K562 (cell line): ENCODE data around the gene FBXL13. TPM values are rescaled to one million over a fixed set of nuclear protein-coding genes. Genes with fewer than 3 reads are reported as not detected.

Source experiments
- CBX5 ChIP-seq: IDR thresholded peaks from 2 replicates; pipeline ENCODE4 v1.6.1; 2014; ENCODE audit warnings: low read depth, borderline replicate concordance
- FOS ChIP-seq: IDR thresholded peaks from 3 replicates; pipeline ENCODE4 v1.6.1; 2011; ENCODE audit not compliant: insufficient read length; ENCODE audit errors: extremely low read depth
- FOXK2 ChIP-seq, 2 experiments: fragments of 450-650 bp; IDR thresholded peaks in 1 of 2; conservative IDR thresholded peaks in 1 of 2; 2 replicates each; pipeline ENCODE4 v1.6.1; 2016; ENCODE audit warnings: low read depth in 2 of 2, mild to moderate bottlenecking in 1 of 2
- HDAC3 ChIP-seq: fragments of 450-650 bp; IDR thresholded peaks from 2 replicates; pipeline ENCODE4 v1.6.1; 2018; ENCODE audit warnings: borderline replicate concordance, mild to moderate bottlenecking, moderate library complexity; ENCODE audit not compliant: partially characterized antibody
- LARP7 ChIP-seq: fragments of 450-650 bp; IDR thresholded peaks from 2 replicates; pipeline ENCODE4 v1.6.1; 2016
- NCOR1 ChIP-seq: fragments of 450-650 bp; IDR thresholded peaks from 2 replicates; pipeline ENCODE4 v1.6.1; 2016; ENCODE audit warnings: mild to moderate bottlenecking, moderate library complexity
- PHB ChIP-seq: fragments of 250-450 bp; sonication (Bioruptor Pico); IDR thresholded peaks from 2 replicates; pipeline ENCODE4 v1.5.0; 2021
- POLR2AphosphoS2 ChIP-seq: IDR thresholded peaks from 2 replicates; pipeline ENCODE4 v1.6.1; 2012; ENCODE audit warnings: low read length, improper control_type of control experiment
- POLR3A ChIP-seq: IDR thresholded peaks from 2 replicates; pipeline ENCODE4 v1.6.1; 2011; ENCODE audit warnings: borderline replicate concordance, mild to moderate bottlenecking, moderate library complexity; ENCODE audit not compliant: insufficient read length, insufficient read depth; ENCODE audit errors: extremely low read depth
- SMARCC2 ChIP-seq: fragments of 450-650 bp; IDR thresholded peaks from 2 replicates; pipeline ENCODE4 v1.6.1; 2017; ENCODE audit warnings: antibody characterized with exemption, moderate library complexity, mild to moderate bottlenecking, low read depth
- STAT5B ChIP-seq: fragments of 250-450 bp; sonication (Bioruptor Pico); IDR thresholded peaks from 2 replicates; pipeline ENCODE4 v1.8.0; 2021; ENCODE audit warnings: mild to moderate bottlenecking, inconsistent platforms
- THAP7 ChIP-seq: fragments of 250-450 bp; sonication (Bioruptor Pico); IDR thresholded peaks from 2 replicates; pipeline ENCODE4 v1.5.0; 2021
- TSHZ1 ChIP-seq: fragments of 250-450 bp; sonication (Bioruptor Pico); IDR thresholded peaks from 2 replicates; pipeline ENCODE4 v1.4.0; 2020; ENCODE audit warnings: mild to moderate bottlenecking, moderate library complexity
- XRCC3 ChIP-seq: fragments of 450-650 bp; IDR thresholded peaks from 2 replicates; pipeline ENCODE4 v1.6.1; 2017; ENCODE audit warnings: mild to moderate bottlenecking, moderate library complexity
- ZNF23 ChIP-seq: fragments of 250-450 bp; sonication (Bioruptor Pico); IDR thresholded peaks from 2 replicates; pipeline ENCODE4 v1.4.0; 2020; ENCODE audit warnings: mild to moderate bottlenecking
- ZNF436 ChIP-seq: fragments of 250-450, 450-650 bp; sonication (Bioruptor Pico); formaldehyde crosslinking; IDR thresholded peaks from 2 replicates; pipeline ENCODE4 v1.7.0; 2020; ENCODE audit warnings: mild to moderate bottlenecking
- ZNF644 ChIP-seq: fragments of 200-800 bp; sonication (Bioruptor generic); IDR thresholded peaks from 2 replicates; pipeline ENCODE4 v1.6.1; 2016; ENCODE audit warnings: low read depth, missing genetic modification characterization, missing compliant biosample characterization
- ZNF75A ChIP-seq: fragments of 450-650 bp; formaldehyde crosslinking; IDR thresholded peaks from 2 replicates; pipeline ENCODE4 v1.4.0; 2020; ENCODE audit warnings: mild to moderate bottlenecking
- polyA plus RNA-seq, 8 experiments: library from polyadenylated mRNA; depleted of rRNA in 4 of 8; stranded (reverse) in 5 of 8; unstranded in 3 of 8; fragments of >200 nt; fragmentation: Nextera tagmentation in 2 of 8; fragmentation: Illumina TruSeq in 1 of 8; extraction: Ambion mirVana in 2 of 8; extraction: Trizol in 1 of 8; gene quantifications; 2 replicates each; pipeline versions ENCODE4 v1.2.1 to v1.2.3, GENCODE V29; 2011 to 2014; ENCODE audit warnings: inconsistent platforms in 1 of 8, missing spikeins in 1 of 8
- total RNA-seq, 7 experiments: library from RNA; depleted of rRNA in 6 of 7; stranded (reverse); fragments of >200 nt in 6 of 7; fragmentation: Illumina TruSeq in 2 of 7; extraction: Trizol in 2 of 7; gene quantifications; 2 replicates each; pipeline versions ENCODE4 v1.2.1 to v1.2.3, GENCODE V29; 2011 to 2021; ENCODE audit warnings: low replicate concordance in 1 of 7

FBXL13 gene
- total and polyA plus RNA-seq, 9 of the 15 experiments (the other 6 are each of a cell fraction or from before 2014, with no cell fraction given) = 16.3 to 55.0 (median 25.4) TPM

DNA sequence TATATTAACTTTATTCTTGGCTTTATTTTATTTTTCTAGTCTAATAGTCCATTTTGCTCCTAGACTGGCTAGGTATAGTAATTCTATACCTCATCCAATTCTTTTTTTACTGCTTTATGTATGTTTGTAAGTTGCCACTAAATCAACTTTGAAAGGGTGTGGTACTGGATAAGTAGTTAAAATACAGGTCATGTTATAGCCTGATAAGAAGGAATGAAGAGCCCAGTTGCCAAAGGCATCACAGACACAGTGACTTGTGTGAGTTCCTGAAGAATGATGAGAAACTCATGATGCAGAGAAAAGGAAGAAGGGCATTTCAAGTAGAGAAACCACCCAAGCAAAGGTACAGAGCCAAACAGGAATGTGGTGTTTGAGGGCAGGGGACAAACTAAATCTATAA lies 47.0 kb upstream of the FBXL13 start (continued):
- no peak for TF ChIP-seq TSHZ1 (CRISPR knock-in tag)
- TF ChIP-seq STAT5B (CRISPR knock-in tag) = no peak
- no peak for TF ChIP-seq CBX5
- TF ChIP-seq XRCC3 = no peak
- no peak for TF ChIP-seq LARP7
- TF ChIP-seq THAP7 (CRISPR knock-in tag) = no peak
- no peak for TF ChIP-seq ZNF23 (CRISPR knock-in tag)
- no peak for TF ChIP-seq POLR2AphosphoS2
- no peak for TF ChIP-seq ZNF436
- TF ChIP-seq PHB (CRISPR knock-in tag) = no peak
- peak; percentile 80 for TF ChIP-seq NCOR1
- no peak for TF ChIP-seq POLR3A
- TF ChIP-seq HDAC3 = peak; percentile 33
- no peak for TF ChIP-seq FOXK2 (conservative IDR thresholded peaks at IDR 0.05 in 1 of 2, IDR thresholded peaks at IDR 0.05 in 1 of 2; ENCODE audit: low read depth in 2 of 2)
- TF ChIP-seq FOS = no peak
- TF ChIP-seq SMARCC2 = 0 out of 2 replicates have a peak, but pooled peaks have one; percentile 37
- TF ChIP-seq ZNF644 (tag) = no peak
- TF ChIP-seq ZNF75A = no peak
